Measurements from ENCODE around the gene SYS1.

DNA sequence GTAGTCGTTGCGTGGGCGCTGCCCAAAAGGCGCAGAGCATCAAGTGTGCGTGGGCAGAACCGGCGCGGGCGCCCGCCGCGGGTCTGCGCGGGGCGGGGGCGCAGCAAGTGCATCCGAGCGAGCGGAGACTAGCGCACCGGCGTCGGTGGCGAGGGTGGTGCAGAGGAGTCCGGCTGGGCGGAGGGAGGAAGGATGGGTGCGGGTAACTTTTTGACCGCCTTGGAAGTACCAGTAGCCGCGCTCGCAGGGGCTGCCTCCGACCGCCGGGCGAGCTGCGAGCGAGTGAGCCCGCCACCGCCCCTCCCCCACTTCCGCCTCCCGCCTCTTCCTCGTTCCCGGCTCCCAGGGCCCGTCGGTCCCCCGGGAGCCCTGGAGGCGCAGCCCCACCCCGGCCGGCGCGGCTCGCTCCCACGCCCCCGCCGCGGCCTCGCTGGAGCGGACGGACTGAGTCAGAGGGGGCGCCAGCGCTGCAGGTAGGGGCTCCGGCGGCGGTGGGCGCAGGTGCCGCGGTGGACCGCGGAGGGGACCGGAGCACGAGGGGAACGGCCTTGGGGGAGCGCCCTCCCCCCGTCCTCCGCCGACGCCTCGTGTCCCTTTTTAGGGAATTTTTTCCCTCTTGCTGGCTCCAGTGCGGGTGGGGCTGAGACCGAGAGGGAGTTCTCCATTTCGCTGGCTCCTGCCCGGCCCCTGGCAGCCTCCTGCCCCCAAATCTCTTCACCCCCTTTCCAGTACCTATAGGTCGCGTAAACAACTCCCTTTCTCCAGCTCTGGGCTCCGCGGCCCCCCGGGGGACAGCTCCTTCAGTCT is 43.5 kb downstream of the SYS1 start:
- no peak for TF ChIP-seq EZH2 (IDR thresholded peaks at IDR 0.05; ENCODE audit: borderline replicate concordance, insufficient read depth, low read depth, low read length, poor library complexity, severe bottlenecking)
- TF ChIP-seq, protein P1, sequence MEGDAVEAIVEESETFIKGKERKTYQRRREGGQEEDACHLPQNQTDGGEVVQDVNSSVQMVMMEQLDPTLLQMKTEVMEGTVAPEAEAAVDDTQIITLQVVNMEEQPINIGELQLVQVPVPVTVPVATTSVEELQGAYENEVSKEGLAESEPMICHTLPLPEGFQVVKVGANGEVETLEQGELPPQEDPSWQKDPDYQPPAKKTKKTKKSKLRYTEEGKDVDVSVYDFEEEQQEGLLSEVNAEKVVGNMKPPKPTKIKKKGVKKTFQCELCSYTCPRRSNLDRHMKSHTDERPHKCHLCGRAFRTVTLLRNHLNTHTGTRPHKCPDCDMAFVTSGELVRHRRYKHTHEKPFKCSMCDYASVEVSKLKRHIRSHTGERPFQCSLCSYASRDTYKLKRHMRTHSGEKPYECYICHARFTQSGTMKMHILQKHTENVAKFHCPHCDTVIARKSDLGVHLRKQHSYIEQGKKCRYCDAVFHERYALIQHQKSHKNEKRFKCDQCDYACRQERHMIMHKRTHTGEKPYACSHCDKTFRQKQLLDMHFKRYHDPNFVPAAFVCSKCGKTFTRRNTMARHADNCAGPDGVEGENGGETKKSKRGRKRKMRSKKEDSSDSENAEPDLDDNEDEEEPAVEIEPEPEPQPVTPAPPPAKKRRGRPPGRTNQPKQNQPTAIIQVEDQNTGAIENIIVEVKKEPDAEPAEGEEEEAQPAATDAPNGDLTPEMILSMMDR (IDR thresholded peaks at IDR 0.05): no peak

Measured in B cell (primary cell).